OCI-LY1 (cell line): ENCODE data around the gene TDRKH.

ENCODE experiments used
- H2AFZ ChIP-seq: fragments of 200-600 bp; sonication (generic), shearing (Covaris generic); 2 replicates; pipeline ENCODE4 v1.6.0; 2014; ENCODE audit warnings: antibody characterized with exemption, mild to moderate bottlenecking, low read length
- H3F3A ChIP-seq: fragments of 200-600 bp; sonication (generic), shearing (Covaris generic); 2 replicates; pipeline ENCODE4 v1.6.0; 2014; ENCODE audit warnings: mild to moderate bottlenecking, antibody characterized with exemption, low read length, moderate library complexity; ENCODE audit not compliant: insufficient read depth
- H3K27ac ChIP-seq: fragments of 200-600 bp; sonication (generic); 2 replicates; pipeline ENCODE4 v1.5.1; 2014; ENCODE audit warnings: low read length, mixed run types, mild to moderate bottlenecking, low read depth; ENCODE audit not compliant: poor library complexity, severe bottlenecking
- H3K27me3 ChIP-seq: fragments of 200-600 bp; sonication (generic); 2 replicates; pipeline ENCODE4 v1.6.0; 2014; ENCODE audit warnings: antibody characterized with exemption, mild to moderate bottlenecking, low read length, moderate library complexity; ENCODE audit not compliant: insufficient read depth
- H3K36me3 ChIP-seq: fragments of 200-600 bp; sonication (generic); 2 replicates; pipeline ENCODE4 v1.6.1; 2014; ENCODE audit warnings: mild to moderate bottlenecking, antibody characterized with exemption, low read length, moderate library complexity, mixed read lengths; ENCODE audit not compliant: insufficient read depth
- H3K4me1 ChIP-seq: fragments of 200-600 bp; sonication (generic); 2 replicates; pipeline ENCODE4 v1.5.1; 2014; ENCODE audit warnings: mild to moderate bottlenecking, low read length, moderate library complexity; ENCODE audit not compliant: insufficient read depth, severe bottlenecking
- H3K4me2 ChIP-seq: fragments of 200-600 bp; sonication (generic), shearing (Covaris generic); 2 replicates; pipeline ENCODE4 v1.6.1; 2014; ENCODE audit warnings: low read length
- H3K4me3 ChIP-seq: fragments of 200-600 bp; sonication (generic); 2 replicates; pipeline ENCODE4 v1.5.1; 2014; ENCODE audit warnings: low read length, low read depth, mild to moderate bottlenecking, mixed read lengths; ENCODE audit not compliant: poor library complexity, severe bottlenecking
- H3K79me2 ChIP-seq: fragments of 200-600 bp; shearing (Covaris generic); 2 replicates; pipeline ENCODE4 v1.6.1; 2016; ENCODE audit warnings: mixed run types, low read length, mixed read lengths; ENCODE audit not compliant: insufficient read depth
- H3K9ac ChIP-seq: fragments of 200-600 bp; sonication (generic), shearing (Covaris generic); 2 replicates; pipeline ENCODE4 v1.6.1; 2014; ENCODE audit warnings: mild to moderate bottlenecking, low read length, mixed read lengths
- H3K9me2 ChIP-seq: fragments of 200-600 bp; sonication (generic), shearing (Covaris generic); 2 replicates; pipeline ENCODE4 v1.6.1; 2014; ENCODE audit warnings: low read depth, mild to moderate bottlenecking, low read length, mixed read lengths
- H3K9me3 ChIP-seq: fragments of 200-600 bp; shearing (Covaris generic); 2 replicates; pipeline ENCODE4 v1.6.1; 2014; ENCODE audit warnings: low read length, mixed read lengths
- H4K20me1 ChIP-seq: fragments of 200-600 bp; sonication (generic), shearing (Covaris generic); 2 replicates; pipeline ENCODE4 v1.6.0; 2016; ENCODE audit warnings: mild to moderate bottlenecking, low read length; ENCODE audit not compliant: insufficient read depth
- CTCF ChIP-seq: fragments of 200-600 bp; sonication (generic), shearing (Covaris generic); IDR thresholded peaks from 2 replicates; pipeline ENCODE4 v1.5.1; 2017; ENCODE audit warnings: mild to moderate bottlenecking, antibody characterized with exemption, low read length, moderate library complexity, mixed read lengths
- EZH2 ChIP-seq: fragments of 200-600 bp; sonication (generic), shearing (Covaris generic); IDR thresholded peaks from 2 replicates; pipeline ENCODE4 v1.8.0; 2017; ENCODE audit warnings: borderline replicate concordance, mixed run types, mild to moderate bottlenecking, antibody characterized with exemption, low read length, moderate library complexity, mixed read lengths

The TDRKH gene

GRCh38 chr1:151817353-151817730, 27.0 kb upstream of the TDRKH start:
- Histone ChIP-seq H3K36me3 (no peaks in the 10 kb centered on the region), H3K9me2 (no peaks in the 10 kb centered on the region), H3F3A (no peaks in the 10 kb centered on the region), H3K4me3 (no peak overlapping the region), H3K4me2 (no peak overlapping the region), H3K79me2 (no peaks in the 10 kb centered on the region), H4K20me1 (no peaks in the 10 kb centered on the region), H2AFZ (no peak overlapping the region), H3K9me3 (no peaks in the 10 kb centered on the region), H3K27me3 (peaks cover 10% of the 10 kb centered on the region; the same call in 1 of the 2 replicates), H3K9ac (no peak overlapping the region), H3K4me1 (no peaks in the 10 kb centered on the region), H3K27ac (no peak overlapping the region)
- TF ChIP-seq CTCF (no peak), EZH2 (no peak)

DNA sequence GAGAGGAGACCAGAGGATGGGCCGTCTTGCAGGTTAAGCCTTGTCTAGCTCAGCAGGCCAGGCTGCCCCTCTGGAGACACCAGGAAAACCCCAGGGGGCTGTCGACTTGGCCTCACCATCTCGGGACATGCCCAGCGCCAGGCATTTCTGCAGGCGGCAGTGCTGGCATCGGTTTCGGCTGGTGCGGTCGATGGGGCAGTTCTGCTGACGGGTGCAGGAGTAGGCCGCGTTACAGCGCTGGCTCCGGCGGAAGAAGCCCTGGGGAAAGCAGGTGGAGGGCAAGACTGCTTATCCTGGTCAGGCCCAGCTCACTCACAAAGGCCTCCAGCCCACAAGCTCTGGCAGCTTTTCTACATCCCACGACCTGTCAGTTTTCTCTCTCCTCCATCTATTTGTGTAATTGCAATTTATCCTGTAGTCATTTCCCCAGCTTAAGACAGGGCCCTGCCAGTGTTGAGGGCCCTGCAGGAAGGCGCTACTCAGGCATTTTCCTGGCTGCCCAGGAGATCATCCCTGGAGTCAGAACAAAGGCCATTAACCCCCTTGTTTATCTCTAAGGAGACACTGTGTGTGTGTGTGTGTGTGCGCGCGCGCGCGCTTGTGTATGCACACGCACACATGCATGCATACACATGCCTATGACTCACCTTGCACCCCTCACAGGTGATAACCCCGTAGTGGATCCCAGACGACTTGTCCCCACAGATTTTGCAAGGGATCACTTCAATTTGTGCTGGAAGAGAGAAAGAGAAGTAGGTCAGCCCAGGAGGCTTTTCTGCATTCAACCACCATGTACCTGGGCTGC, 26.4 kb upstream of the TDRKH start:
- H3K4me2 ChIP-seq = no peak overlapping the region
- H2AFZ ChIP-seq = no peak overlapping the region
- no peak overlapping the region for H3K9ac ChIP-seq
- H3K27ac ChIP-seq = no peak overlapping the region
- no peak overlapping the region for H3K4me3 ChIP-seq
- TF ChIP-seq EZH2 (no peak), CTCF (no peak)
- H3K36me3 ChIP-seq = no peaks in the 10 kb centered on the region
- no peaks in the 10 kb centered on the region for H3K4me1 ChIP-seq
- no peaks in the 10 kb centered on the region for H3K9me2 ChIP-seq
- no peaks in the 10 kb centered on the region for H3K9me3 ChIP-seq
- H4K20me1 ChIP-seq = no peaks in the 10 kb centered on the region
- H3K27me3 ChIP-seq = peaks cover 10% of the 10 kb centered on the region; the same call in 1 of the 2 replicates
- H3K79me2 ChIP-seq = no peaks in the 10 kb centered on the region
- H3F3A ChIP-seq = no peaks in the 10 kb centered on the region

- H3K27me3 ChIP-seq = peaks cover 10% of the 10 kb centered on the region; the same call in 1 of the 2 replicates
- H3F3A ChIP-seq = no peaks in the 10 kb centered on the region
- H3K79me2 ChIP-seq = no peaks in the 10 kb centered on the region
- H3K9me2 ChIP-seq = no peaks in the 10 kb centered on the region
- no peak overlapping the region for H3K4me2 ChIP-seq
- H3K4me3 ChIP-seq = no peak overlapping the region
- H2AFZ ChIP-seq = no peak overlapping the region
- no peak overlapping the region for H3K9ac ChIP-seq
- TF ChIP-seq EZH2 (no peak), CTCF (no peak)
- H4K20me1 ChIP-seq = no peaks in the 10 kb centered on the region
- H3K36me3 ChIP-seq = no peaks in the 10 kb centered on the region
- H3K27ac ChIP-seq = no peak overlapping the region
- no peaks in the 10 kb centered on the region for H3K9me3 ChIP-seq
- no peaks in the 10 kb centered on the region for H3K4me1 ChIP-seq
Measured at GRCh38 chr1:151815716-151816327, 25.5 kb upstream of the TDRKH start.
